Hepatocyte (in vitro differentiated cells): Measurements from ENCODE around the gene CD46.

Experiments used
- CTCF ChIP-seq: fragments of 200-600 bp; sonication (generic); IDR thresholded peaks from 2 replicates; pipeline ENCODE4 v1.5.1; 2016; ENCODE audit warnings: antibody characterized with exemption, mild to moderate bottlenecking; ENCODE audit not compliant: poor library complexity
- EZH2 ChIP-seq: fragments of 200-600 bp; sonication (generic); IDR thresholded peaks from 2 replicates; pipeline ENCODE4 v1.6.1; 2016; ENCODE audit warnings: antibody characterized with exemption, mild to moderate bottlenecking, borderline replicate concordance

- TF ChIP-seq EZH2 (no peak), CTCF (no peak)
These were observed 39.4 kb downstream of the CD46 start for GRCh38 chr1:207791290-207791689.
